IMR-90 (cell line): ENCODE results near the gene NDUFAF2. TPM values are rescaled to one million over a fixed set of nuclear protein-coding genes. Genes with fewer than 3 reads are reported as not detected.

Source experiments
- ATAC-seq: fragments of 200-7000 bp; cut with Tn5 transposase; 2 replicates; pipeline ENCODE4 v1.9.1; 2020; ENCODE audit warnings: low read depth, mild to moderate bottlenecking, moderate library complexity
- BruUV-seq: library from RNA; stranded (reverse); fragments of 400-500 nt; replicated peaks from 2 replicates; lab custom pipeline; 2021; lab: Mats Ljungman, UMichigan
- CTCF ChIA-PET: fragments of 300-600 bp; formaldehyde crosslinking; extraction: SDS; loops from one replicate; lab custom pipeline; 2021; ENCODE audit warnings: antibody characterized with exemption; lab: Yijun Ruan, JAX
- POLR2A ChIA-PET: fragments of 300-600 bp; sonication (Branson Sonifier 250); formaldehyde crosslinking; loops from one replicate; lab custom pipeline; 2022; ENCODE audit warnings: antibody characterized with exemption; ENCODE audit not compliant: unreplicated experiment; lab: Charles Lee
- DNase-seq: peaks from one replicate; pipeline ENCODE4 v3.0.0; 2013
- H2AFZ ChIP-seq: replicated peaks from 2 replicates; pipeline ENCODE3; 2013; ENCODE audit warnings: low read length, mild to moderate bottlenecking; ENCODE audit not compliant: poor library complexity
- H2AK5ac ChIP-seq: 2 replicates; pipeline ENCODE4 v1.6.1; 2013; ENCODE audit warnings: low read depth, low read length, inconsistent platforms
- H2AK9ac ChIP-seq: replicated peaks from 2 replicates; pipeline ENCODE3; 2013; ENCODE audit warnings: mild to moderate bottlenecking, low read depth, low read length, moderate library complexity; ENCODE audit not compliant: poor library complexity
- H2BK120ac ChIP-seq: 2 replicates; pipeline ENCODE4 v1.6.1; 2013; ENCODE audit warnings: low read depth, low read length, inconsistent platforms
- H2BK15ac ChIP-seq: 3 replicates; pipeline ENCODE4 v1.6.1; 2013; ENCODE audit warnings: low read depth, low read length, inconsistent platforms
- H2BK20ac ChIP-seq: 2 replicates; pipeline ENCODE4 v1.6.1; 2013; ENCODE audit warnings: low read depth, mild to moderate bottlenecking, inconsistent platforms, low read length, moderate library complexity
- H2BK5ac ChIP-seq: 2 replicates; pipeline ENCODE4 v1.6.1; 2013; ENCODE audit warnings: mild to moderate bottlenecking, low read depth, low read length, inconsistent platforms; ENCODE audit not compliant: poor library complexity, severe bottlenecking
- H3K14ac ChIP-seq: replicated peaks from 2 replicates; pipeline ENCODE4 v1.6.1; 2013; ENCODE audit warnings: low read depth, low read length, inconsistent platforms
- H3K18ac ChIP-seq: 2 replicates; pipeline ENCODE4 v1.6.1; 2013; ENCODE audit warnings: low read depth, low read length, control low read depth
- H3K23ac ChIP-seq: 2 replicates; pipeline ENCODE4 v1.6.1; 2013; ENCODE audit warnings: low read depth, low read length, inconsistent platforms
- H3K27ac ChIP-seq: 2 replicates; pipeline ENCODE4 v1.5.1; 2013; ENCODE audit warnings: mild to moderate bottlenecking, control low read depth, low read length; ENCODE audit not compliant: insufficient read depth
- H3K27me3 ChIP-seq: 2 replicates; pipeline ENCODE4 v1.6.1; 2013; ENCODE audit warnings: low read length; ENCODE audit not compliant: control insufficient read depth, insufficient read depth
- H3K36me3 ChIP-seq: 2 replicates; pipeline ENCODE4 v1.6.1; 2013; ENCODE audit warnings: low read length, mixed read lengths; ENCODE audit not compliant: control insufficient read depth, insufficient read depth
- H3K4ac ChIP-seq: 2 replicates; pipeline ENCODE4 v1.6.1; 2013; ENCODE audit warnings: low read depth, low read length, inconsistent platforms
- H3K4me1 ChIP-seq: 2 replicates; pipeline ENCODE4 v1.6.1; 2013; ENCODE audit warnings: low read length, mixed read lengths; ENCODE audit not compliant: control insufficient read depth, insufficient read depth
- H3K4me2 ChIP-seq: 2 replicates; pipeline ENCODE4 v1.6.1; 2013; ENCODE audit warnings: low read depth, mild to moderate bottlenecking, control low read depth, low read length, moderate library complexity
- H3K4me3 ChIP-seq: 2 replicates; pipeline ENCODE4 v1.5.1; 2013; ENCODE audit warnings: low read depth, mild to moderate bottlenecking, control low read depth, low read length, moderate library complexity; ENCODE audit not compliant: insufficient read depth
- H3K56ac ChIP-seq: 2 replicates; pipeline ENCODE4 v1.6.1; 2013; ENCODE audit warnings: low read length, inconsistent platforms; ENCODE audit not compliant: insufficient read depth; ENCODE audit errors: extremely low read depth
- H3K79me1 ChIP-seq, 2 experiments: 2 replicates each; pipeline ENCODE4 v1.6.1; 2013; ENCODE audit warnings: low read length in 2 of 2, inconsistent platforms in 1 of 2, low read depth in 1 of 2
- H3K9ac ChIP-seq: 2 replicates; pipeline ENCODE4 v1.6.1; 2013; ENCODE audit warnings: low read depth, low read length, control low read depth
- H3K9me1 ChIP-seq: 2 replicates; pipeline ENCODE4 v1.6.1; 2013; ENCODE audit warnings: low read length, inconsistent platforms; ENCODE audit not compliant: insufficient read depth
- H3K9me3 ChIP-seq: 2 replicates; pipeline ENCODE4 v1.6.1; 2013; ENCODE audit warnings: low read length; ENCODE audit not compliant: control insufficient read depth, insufficient read depth
- H4K20me1 ChIP-seq: 2 replicates; pipeline ENCODE4 v1.6.1; 2013; ENCODE audit warnings: low read length, inconsistent platforms; ENCODE audit not compliant: insufficient read depth
- H4K5ac ChIP-seq: 2 replicates; pipeline ENCODE4 v1.6.1; 2013; ENCODE audit warnings: mild to moderate bottlenecking, low read depth, low read length, control low read depth
- H4K8ac ChIP-seq, 2 experiments: 2 replicates each; pipeline ENCODE4 v1.6.1; 2013; ENCODE audit warnings: low read depth in 2 of 2, low read length in 2 of 2, control low read depth in 1 of 2, inconsistent platforms in 1 of 2
- H4K91ac ChIP-seq: 2 replicates; pipeline ENCODE4 v1.6.1; 2013; ENCODE audit warnings: low read depth, low read length, inconsistent platforms; ENCODE audit not compliant: insufficient read depth
- NFE2L2 ChIP-seq: fragments of 150-350 bp; IDR thresholded peaks from 2 replicates; pipeline ENCODE4 v1.6.1; 2016; ENCODE audit warnings: low read depth, mild to moderate bottlenecking, low read length
- WGBS, 2 experiments: methylation state at CpG; one replicate each; pipeline versions ENCODE4 v1.1.5 to v1.1.7; 2013; ENCODE audit warnings: missing lambda C conversion rate in 2 of 2; ENCODE audit not compliant: insufficient read length in 1 of 2; ENCODE audit errors: extremely low coverage in 2 of 2; 5-methylcytosine and 5-hydroxymethylcytosine counted together
- dilution Hi-C: fragments of 300-500 bp; cut with HindIII; formaldehyde crosslinking; loops from one replicate; pipeline ENCODE4 v1.14.3; 2018; ENCODE audit warnings: low sequenced_read_pairs; ENCODE audit not compliant: unreplicated experiment
- in situ Hi-C: fragments of 300-500 bp; cut with MboI; formaldehyde crosslinking; loops from 3 replicates; pipeline ENCODE4 v1.14.3; 2019; ENCODE audit warnings: low sequenced_read_pairs, inconsistent platforms, mixed read lengths
- intact Hi-C: fragments of 100-400 bp; cut with micrococcal nuclease; formaldehyde crosslinking; loops from 2 replicates; pipeline ENCODE4 v1.10.0; 2022
- polyA plus RNA-seq, 3 experiments: library from polyadenylated mRNA; depleted of rRNA; stranded (reverse); fragments of >200 nt; gene quantifications; 2 replicates each; pipeline ENCODE4 v1.2.3, GENCODE V29; 2012; ENCODE audit warnings: low replicate concordance in 1 of 3
- total RNA-seq: library from RNA; depleted of rRNA; stranded (reverse); fragments of >200 nt; gene quantifications from 2 replicates; pipeline ENCODE4 v1.2.3, GENCODE V29; 2012

The NDUFAF2 gene
- total and polyA plus RNA-seq, 2 of the 4 experiments (the other 2 are of a cell fraction) = 11.8 to 24.7 TPM

GRCh38 chr5:61168951-61169350 lies 223.9 kb downstream of the NDUFAF2 start:
- Histone ChIP-seq H3K4me1 (peaks cover under 1% of the 10 kb centered on the region; the same call in 1 of the 2 replicates), H3K36me3 (no peaks in the 10 kb centered on the region), H3K27me3 (no peaks in the 10 kb centered on the region), H4K8ac (no peak overlapping the region), H3K4me2 (no peak overlapping the region), H3K9ac (no peak overlapping the region), H3K23ac (no peak overlapping the region), H2BK15ac (no peak overlapping the region), H3K4ac (no peak overlapping the region), H2BK20ac (no peak overlapping the region), H3K27ac (no peak overlapping the region), H3K14ac (no peak overlapping the region), H2AK9ac (no peak overlapping the region), H3K9me3 (no peaks in the 10 kb centered on the region), H3K18ac (no peak overlapping the region), H3K9me1 (0 out of 2 replicates have a peak, but pooled peaks cover 2% of the 10 kb centered on the region), H2AK5ac (no peak overlapping the region), H2AFZ (no peak overlapping the region), H4K91ac (no peak overlapping the region), H3K4me3 (no peak overlapping the region), H3K79me1 (peaks cover 4 to 9% of the 10 kb centered on the region in 2 experiments), H4K20me1 (no peaks in the 10 kb centered on the region; the same call in 1 of the 2 replicates), H4K5ac (no peak overlapping the region), H2BK120ac (no peak overlapping the region), H3K56ac (no peak overlapping the region), H2BK5ac (no peak overlapping the region)
- ChIA-PET CTCF (interaction anchor here (0.6 kb wide), 1 partner anchor 25 kb away, joined by 4 read pairs; no protein-coding TSS in a partner anchor), POLR2A (no interaction called here)
- dilution Hi-C loops (no loop called here), in situ Hi-C loops (loop anchor here (25.0 kb wide), 1 partner anchor 482 kb away; no protein-coding TSS in a partner anchor), intact Hi-C loops (loop anchor here (10.0 kb wide), 2 partner anchors 236 to 646 kb away; no protein-coding TSS in a partner anchor)
- BruUV-seq = no TSS peak
- ATAC-seq (no peak), DNase-seq (no peak)
- 100% methylated on average over 1 to 3 of the region's 8 CpGs for WGBS, 2 experiments
- no peak for TF ChIP-seq NFE2L2
